ENCODE data around the gene PERM1. TPM values are rescaled to one million over a fixed set of nuclear protein-coding genes. Genes with fewer than 3 reads are reported as not detected.
A peak's percentile ranks its signal among the peaks of the same experiment; 100 is the strongest.

The PERM1 gene
- total and polyA plus RNA-seq, 7 donors: 13.9 to 249 (median 80.3) TPM

DNA sequence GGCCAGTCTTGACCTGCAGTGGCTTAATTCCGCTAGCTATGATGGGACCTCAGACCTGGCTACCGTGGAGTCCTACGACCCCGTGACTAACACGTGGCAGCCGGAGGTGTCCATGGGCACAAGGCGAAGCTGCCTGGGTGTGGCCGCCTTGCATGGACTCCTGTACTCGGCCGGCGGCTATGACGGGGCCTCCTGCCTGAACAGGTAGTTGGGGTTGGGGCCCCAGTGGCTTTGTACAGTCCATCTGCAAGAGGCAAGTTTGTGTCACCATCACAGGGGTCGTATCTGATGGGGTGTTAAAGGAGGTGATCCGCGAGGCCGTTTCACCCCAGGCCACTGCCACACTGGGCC is 18.6 kb downstream of the PERM1 start:
- Histone ChIP-seq H3K27me3 (ENCODE audit: insufficient read depth in 3 of 3, low read length in 2 of 3) (peaks cover 0 to 22% (median 3%) of the 10 kb centered on the region in 3 donors), H3K27ac (no peak overlapping the region), H3K36me3 (ENCODE audit: insufficient read depth in 1 of 2, low read depth in 1 of 2) (peaks cover 0 to 12% of the 10 kb centered on the region in 2 donors), H3K4me1 (peaks cover 23% of the 10 kb centered on the region), H3K4me3 (no peak overlapping the region), H3K9me3 (no peaks in the 10 kb centered on the region)
- TF ChIP-seq, protein P1, sequence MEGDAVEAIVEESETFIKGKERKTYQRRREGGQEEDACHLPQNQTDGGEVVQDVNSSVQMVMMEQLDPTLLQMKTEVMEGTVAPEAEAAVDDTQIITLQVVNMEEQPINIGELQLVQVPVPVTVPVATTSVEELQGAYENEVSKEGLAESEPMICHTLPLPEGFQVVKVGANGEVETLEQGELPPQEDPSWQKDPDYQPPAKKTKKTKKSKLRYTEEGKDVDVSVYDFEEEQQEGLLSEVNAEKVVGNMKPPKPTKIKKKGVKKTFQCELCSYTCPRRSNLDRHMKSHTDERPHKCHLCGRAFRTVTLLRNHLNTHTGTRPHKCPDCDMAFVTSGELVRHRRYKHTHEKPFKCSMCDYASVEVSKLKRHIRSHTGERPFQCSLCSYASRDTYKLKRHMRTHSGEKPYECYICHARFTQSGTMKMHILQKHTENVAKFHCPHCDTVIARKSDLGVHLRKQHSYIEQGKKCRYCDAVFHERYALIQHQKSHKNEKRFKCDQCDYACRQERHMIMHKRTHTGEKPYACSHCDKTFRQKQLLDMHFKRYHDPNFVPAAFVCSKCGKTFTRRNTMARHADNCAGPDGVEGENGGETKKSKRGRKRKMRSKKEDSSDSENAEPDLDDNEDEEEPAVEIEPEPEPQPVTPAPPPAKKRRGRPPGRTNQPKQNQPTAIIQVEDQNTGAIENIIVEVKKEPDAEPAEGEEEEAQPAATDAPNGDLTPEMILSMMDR (IDR thresholded peaks at IDR 0.05): no peak
- 87 to 91% (median 90%) methylated on average over 16 of the region's 16 CpGs for WGBS, 3 donors
- intact Hi-C loops (cut with DNase I): no loop called here
- DNase-seq (no peak), ATAC-seq (no peak)

DNA sequence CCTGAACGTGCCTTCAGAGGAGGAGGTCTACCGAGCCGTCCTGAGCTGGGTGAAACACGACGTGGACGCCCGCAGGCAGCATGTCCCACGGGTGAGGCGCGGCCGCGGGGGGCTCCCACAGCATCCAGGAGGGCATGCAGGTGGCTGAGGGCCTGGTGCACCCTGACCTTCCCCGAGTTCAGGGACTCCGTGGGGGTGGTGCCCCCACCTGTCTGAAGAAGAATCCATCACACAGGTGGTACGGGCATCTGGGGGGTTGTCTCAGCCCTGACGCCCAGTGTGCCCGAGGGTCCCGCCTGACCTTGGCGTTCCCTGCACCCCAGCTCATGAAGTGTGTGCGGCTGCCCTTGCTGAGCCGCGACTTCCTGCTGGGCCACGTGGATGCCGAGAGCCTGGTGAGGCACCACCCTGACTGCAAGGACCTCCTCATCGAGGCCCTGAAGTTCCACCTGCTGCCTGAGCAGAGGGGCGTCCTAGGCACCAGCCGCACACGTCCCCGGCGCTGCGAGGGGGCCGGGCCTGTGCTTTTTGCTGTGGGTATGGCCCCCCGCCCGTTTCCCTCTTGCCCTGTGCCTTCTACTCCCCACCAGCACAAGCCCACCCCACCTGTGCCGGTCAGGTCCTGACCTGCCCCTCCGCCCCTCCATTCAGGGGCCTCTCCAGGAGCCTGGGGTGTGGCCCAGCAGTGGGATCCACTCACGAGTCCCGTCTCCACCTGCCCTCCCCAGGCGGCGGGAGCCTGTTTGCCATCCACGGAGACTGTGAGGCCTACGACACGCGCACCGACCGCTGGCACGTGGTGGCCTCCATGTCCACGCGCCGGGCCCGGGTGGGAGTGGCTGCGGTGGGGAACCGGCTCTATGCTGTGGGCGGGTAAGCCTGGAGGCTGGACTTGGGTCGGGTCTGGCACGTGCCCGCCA is 19.3 kb downstream of the PERM1 start:
- no peak for DNase-seq
- Histone ChIP-seq H3K27ac (no peak overlapping the region), H3K4me3 (no peak overlapping the region), H3K36me3 (ENCODE audit: insufficient read depth in 1 of 2, low read depth in 1 of 2) (peaks cover 0 to 12% of the 10 kb centered on the region in 2 donors), H3K27me3 (ENCODE audit: insufficient read depth in 3 of 3, low read length in 2 of 3) (peaks cover 0 to 16% (median 3%) of the 10 kb centered on the region in 3 donors), H3K9me3 (no peaks in the 10 kb centered on the region), H3K4me1 (peaks cover 28% of the 10 kb centered on the region)
- ATAC-seq: no peak
- TF ChIP-seq, protein P1 (IDR thresholded peaks at IDR 0.05): no peak
- 93 to 95% (median 94%) methylated on average over 55 to 57 of the region's 57 CpGs for WGBS, 3 donors
- intact Hi-C loops (cut with DNase I): no loop called here

DNA sequence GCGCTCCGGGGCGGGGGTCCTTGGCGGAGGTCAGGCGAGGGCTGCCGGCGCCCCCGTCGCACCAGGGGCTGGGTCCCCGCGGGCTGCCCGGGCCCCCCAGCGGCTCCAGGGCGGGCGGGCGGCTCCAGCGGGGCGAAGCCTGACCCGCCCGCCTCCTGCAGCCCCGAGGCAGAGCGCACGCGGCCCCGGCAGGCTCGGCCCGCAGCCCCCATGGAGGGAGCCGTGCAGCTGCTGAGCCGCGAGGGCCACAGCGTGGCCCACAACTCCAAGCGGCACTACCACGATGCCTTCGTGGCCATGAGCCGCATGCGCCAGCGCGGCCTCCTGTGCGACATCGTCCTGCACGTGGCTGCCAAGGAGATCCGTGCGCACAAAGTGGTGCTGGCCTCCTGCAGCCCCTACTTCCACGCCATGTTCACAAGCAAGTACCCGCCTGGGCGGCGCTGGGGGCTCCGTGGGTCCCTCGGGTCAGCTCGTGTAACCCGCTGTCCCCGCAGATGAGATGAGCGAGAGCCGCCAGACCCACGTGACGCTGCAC is 20.7 kb downstream of the PERM1 start:
- ATAC-seq: no peak
- intact Hi-C loops (cut with DNase I): no loop called here
- peaks cover 0 to 19% of the 10 kb centered on the region in 2 donors for H3K36me3 ChIP-seq (ENCODE audit: insufficient read depth in 1 of 2, low read depth in 1 of 2)
- peak overlapping the region; percentile 86 for H3K4me3 ChIP-seq
- no peak for DNase-seq
- H3K27ac ChIP-seq: no peak overlapping the region
- H3K9me3 ChIP-seq: no peaks in the 10 kb centered on the region
- TF ChIP-seq, protein P1 (IDR thresholded peaks at IDR 0.05): no peak
- H3K4me1 ChIP-seq: peaks cover 21% of the 10 kb centered on the region
- WGBS, 3 donors: 29 to 47% (median 39%) methylated on average over 31 to 56 of the region's 56 CpGs
- peaks cover 0 to 4% (median 0%) of the 10 kb centered on the region in 3 donors for H3K27me3 ChIP-seq (ENCODE audit: insufficient read depth in 3 of 3, low read length in 2 of 3)

DNA sequence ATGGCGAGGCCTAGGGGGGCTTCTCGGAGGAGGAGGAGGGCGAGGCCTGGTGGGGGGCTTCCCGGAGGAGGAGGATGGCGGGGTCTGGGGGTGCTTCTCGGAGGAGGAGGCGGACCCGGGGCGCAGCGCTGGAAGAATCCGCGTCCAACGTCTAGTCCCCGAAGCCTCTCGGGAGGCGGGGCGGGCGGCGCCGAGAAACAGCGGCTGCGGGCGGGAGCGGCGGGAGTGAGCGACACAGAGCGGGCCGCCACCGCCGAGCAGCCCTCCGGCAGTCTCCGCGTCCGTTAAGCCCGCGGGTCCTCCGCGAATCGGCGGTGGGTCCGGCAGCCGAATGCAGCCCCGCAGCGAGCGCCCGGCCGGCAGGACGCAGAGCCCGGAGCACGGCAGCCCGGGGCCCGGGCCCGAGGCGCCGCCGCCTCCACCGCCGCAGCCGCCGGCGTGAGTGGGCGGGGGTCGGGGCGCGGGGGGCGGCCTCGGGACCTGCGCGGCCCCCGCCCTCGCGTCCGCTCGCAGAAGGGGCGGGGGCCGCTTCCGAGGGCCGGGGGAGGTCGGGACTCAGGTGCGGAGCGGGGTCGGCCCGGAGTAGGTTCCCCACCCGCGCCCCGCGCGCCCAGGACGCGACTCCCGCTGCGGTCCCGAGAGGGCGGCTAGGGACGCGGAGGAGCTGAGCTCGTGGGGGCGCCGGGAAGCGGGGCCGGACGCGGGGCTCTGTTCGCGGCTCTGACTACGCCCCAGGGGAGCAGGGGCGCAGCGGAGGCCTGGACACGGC is 21.3 kb downstream of the PERM1 start, which contains the start of gene KLHL17:
TSS of gene KLHL17 (plus strand) at position 222 of the 769 bp plus-strand sequence. CDS start at position 332, 110 bp downstream.
- Histone ChIP-seq H3K9me3 (no peaks in the 10 kb centered on the region), H3K4me3 (peak within 1 kb of the TSS; percentile 86), H3K36me3 (ENCODE audit: insufficient read depth in 1 of 2, low read depth in 1 of 2) (peaks cover 0 to 26% of the 10 kb centered on the region in 2 donors), H3K27me3 (ENCODE audit: insufficient read depth in 3 of 3, low read length in 2 of 3) (no peaks in the 10 kb centered on the region), H3K27ac (no peak within 1 kb of the TSS), H3K4me1 (peaks cover 17% of the 10 kb centered on the region)
- peak; percentile 86 to 88 for DNase-seq
- TF ChIP-seq, protein P1 (IDR thresholded peaks at IDR 0.05): no peak
- ATAC-seq: peak; percentile 53 to 77 (median 64)
- 0 to 1% (median 0%) methylated on average over 29 to 109 of the region's 109 CpGs for WGBS, 3 donors
- intact Hi-C loops (cut with DNase I): no loop called here
